ENCODE measurements around the gene KCNQ1OT1.

The KCNQ1OT1 gene

GRCh38 chr11:2686360-2687222 lies 13.2 kb downstream of the KCNQ1OT1 start:
- DNase-seq = no peak

DNA sequence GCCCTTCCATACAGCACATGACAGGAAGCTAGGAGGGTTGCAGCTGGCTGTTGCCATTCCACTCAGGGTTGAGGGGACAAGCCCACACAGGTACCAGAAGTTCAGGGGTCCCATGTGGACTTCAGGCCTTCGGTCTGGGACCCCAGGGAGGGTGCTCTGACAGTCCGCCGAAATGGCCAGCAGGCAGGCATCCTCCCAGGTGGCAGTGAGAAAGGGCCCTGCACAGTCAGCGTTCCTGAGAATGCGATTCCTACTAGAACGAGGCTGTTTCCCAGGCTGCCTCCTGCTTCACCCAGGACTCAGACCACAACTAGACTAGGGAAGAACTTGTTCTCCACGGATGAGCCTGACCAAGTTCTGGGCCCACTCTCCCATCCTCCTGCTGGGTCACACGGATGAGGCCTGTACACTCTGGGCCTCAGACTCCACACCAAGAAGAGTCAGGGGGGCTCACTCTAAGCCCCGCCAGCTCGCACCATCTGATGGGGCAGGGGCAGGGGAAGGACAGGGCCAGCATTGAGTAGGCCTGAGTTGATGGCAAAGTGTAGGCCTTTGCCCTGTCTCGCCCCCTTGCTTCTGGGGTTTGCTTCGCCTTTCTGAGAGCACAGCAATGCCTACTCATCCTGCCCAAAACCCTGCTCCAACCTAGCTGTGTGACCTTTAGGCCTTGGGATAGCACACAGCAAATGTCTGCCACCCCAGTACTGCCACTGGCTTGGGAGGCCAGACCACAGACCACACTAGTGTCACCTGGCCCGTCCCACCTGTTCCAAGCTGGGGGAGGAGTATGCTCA lies 14.0 kb downstream of the KCNQ1OT1 start:
- DNase-seq = no peak

GRCh38 chr11:2685051-2685450 lies 14.7 kb downstream of the KCNQ1OT1 start:
- no peak for DNase-seq

DNA sequence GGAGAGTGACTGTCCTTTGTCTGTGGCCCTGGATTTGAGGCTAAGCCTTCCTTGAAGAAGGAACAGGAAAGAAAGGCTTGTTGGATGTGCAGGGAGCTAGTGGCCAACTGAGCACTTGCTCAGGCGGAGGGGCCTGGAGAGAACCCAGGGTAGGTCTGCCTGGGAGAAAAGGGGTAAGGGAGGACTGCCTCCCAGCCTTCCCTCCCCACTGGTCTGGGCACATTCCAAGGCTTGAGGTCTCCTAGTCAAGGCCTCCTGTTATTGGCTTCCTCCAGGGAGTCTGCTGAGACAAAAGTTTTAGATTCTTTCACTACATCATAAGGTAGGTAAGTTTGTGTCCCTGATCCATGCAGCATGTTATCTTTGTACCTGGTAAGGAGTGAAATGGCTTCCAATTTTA lies 15.2 kb downstream of the KCNQ1OT1 start:
- no peak for DNase-seq

- no peak for DNase-seq
Measured at GRCh38 chr11:2683806-2684205, 16.0 kb downstream of the KCNQ1OT1 start.

GRCh38 chr11:2681408-2682145 lies 18.2 kb downstream of the KCNQ1OT1 start:
- DNase-seq = peak; percentile 8

DNA sequence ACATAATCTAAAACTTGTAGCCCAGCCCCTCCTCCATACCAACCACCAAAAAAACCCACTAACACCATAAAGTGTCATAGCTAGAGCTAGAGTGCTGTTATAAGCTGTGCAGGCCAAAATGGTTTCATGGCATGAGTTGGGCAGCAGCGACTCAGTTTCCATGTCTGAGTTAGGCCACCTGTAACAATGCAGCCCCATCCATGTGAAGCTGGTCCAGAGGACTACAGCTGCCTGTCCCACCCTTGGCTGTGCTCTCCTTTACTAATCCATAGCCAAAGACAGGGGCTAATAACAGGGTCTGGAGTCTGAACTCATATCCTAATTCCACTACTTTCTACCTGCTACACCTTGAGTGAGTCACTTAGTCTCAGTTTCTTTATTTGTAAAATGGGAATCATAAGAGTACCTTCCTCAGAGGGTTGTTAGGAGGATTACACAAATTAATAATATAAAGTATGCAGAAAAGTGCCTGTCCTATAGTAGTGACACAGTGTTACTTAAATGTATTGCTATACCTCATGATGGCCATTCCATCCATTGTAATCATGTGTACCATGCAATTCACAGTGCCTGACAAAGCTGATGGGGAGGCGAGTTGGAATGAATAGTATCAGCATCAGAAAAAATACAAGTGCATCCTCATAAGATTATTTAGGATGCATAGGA lies 20.6 kb downstream of the KCNQ1OT1 start:
- no peak for DNase-seq

GRCh38 chr11:2678396-2678795 lies 21.4 kb downstream of the KCNQ1OT1 start:
- DNase-seq = no peak

DNA sequence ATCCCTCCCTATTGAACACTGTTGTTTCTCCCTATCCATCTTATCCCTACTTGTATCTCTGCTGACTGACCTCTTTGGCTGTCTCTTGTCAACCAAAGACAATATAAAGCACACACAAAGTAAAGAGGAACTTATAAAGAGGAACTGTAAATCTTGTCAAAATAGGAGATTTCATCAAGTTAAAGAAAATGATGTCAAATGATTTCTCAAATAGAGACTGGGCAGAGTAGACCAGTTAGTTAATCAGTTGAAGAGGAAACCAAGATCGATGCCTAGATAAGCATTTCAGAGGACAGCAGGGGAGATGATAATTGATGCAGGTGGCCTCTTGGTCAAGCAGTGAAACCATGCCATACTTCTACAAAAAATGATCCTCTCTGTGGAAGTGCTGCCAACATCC lies 22.7 kb downstream of the KCNQ1OT1 start:
- no peak for DNase-seq

DNA sequence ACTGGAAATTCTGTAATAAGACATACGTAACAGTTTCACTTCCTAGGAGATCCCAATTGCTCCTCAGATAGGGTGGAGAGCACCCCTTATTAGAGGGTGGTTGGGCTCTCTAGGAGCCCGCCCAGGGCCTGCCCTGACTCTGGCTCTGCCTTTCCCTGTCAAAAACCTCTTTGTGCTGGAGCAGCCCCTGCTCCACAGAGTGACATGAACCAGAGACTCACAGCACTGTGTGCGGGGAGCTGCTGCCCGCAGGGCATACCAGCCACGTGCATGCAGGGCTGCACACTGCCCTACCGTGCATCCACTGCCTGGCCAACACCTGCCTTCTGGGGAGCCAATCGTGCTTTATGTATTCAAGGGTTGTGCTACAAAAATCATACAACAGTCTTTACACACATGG lies 24.3 kb downstream of the KCNQ1OT1 start:
- peak; percentile 31 for DNase-seq

- peak; percentile 77 for DNase-seq
Measured at GRCh38 chr11:2674658-2675131, 25.1 kb downstream of the KCNQ1OT1 start.

- DNase-seq = peak; percentile 43
Measured at GRCh38 chr11:2673871-2674471, 25.8 kb downstream of the KCNQ1OT1 start.

GRCh38 chr11:2673250-2673610 lies 26.6 kb downstream of the KCNQ1OT1 start:
- no peak for DNase-seq

DNA sequence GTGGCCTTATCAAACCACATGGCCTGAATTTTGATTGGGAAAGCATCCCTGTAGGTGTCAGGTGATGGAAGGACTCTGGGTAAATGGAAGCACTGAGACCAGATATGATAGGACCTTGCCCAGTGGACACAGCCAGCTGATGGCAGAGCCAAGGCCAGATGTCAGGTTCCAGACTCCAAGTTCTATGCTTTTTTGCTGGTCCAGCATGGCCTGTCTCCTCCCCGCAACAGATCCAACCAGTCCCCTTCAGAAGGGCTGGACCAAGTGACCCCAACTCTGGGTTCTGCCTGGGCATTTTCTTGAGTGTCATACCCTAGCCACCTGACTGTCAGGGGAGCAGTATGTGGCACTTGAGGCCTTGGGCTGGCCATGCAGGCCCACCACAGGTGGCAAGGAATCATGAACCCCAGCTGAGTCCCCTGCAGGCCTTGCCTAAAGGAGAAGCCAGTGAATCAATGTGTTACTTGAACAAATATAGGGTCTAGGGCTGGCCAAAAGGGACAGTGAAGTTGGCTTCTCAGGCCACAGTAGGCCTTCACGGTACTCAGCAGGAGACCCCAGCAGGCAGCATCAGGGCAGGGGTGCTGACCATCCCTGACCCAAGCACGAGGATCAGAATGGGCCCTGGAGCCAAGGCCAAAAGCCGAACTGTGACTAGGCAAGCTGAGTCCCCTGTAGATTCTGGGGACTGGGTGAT lies 27.1 kb downstream of the KCNQ1OT1 start:
- DNase-seq = no peak

DNA sequence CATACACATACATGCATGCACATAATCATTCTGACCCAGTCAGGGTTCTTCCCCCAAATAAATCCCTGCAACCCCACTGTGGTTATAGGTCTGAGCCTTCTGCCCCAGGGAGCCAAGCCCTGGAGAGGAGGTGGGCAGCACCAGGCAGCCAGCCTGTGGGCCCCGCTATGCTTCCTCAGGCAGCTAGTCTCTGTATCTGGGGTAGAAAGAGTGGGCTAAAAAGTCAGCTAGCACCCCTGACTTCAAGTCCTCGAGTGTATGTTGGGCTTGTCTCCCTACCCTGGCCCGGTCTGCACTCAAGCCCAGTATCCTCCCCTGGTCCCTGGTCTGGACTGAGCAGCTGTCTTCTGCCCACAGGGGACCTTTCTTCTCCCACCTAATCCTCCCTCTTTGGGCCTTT lies 28.0 kb downstream of the KCNQ1OT1 start:
- DNase-seq = no peak

GRCh38 chr11:2670541-2671100 lies 29.2 kb downstream of the KCNQ1OT1 start:
- no peak for DNase-seq

DNA sequence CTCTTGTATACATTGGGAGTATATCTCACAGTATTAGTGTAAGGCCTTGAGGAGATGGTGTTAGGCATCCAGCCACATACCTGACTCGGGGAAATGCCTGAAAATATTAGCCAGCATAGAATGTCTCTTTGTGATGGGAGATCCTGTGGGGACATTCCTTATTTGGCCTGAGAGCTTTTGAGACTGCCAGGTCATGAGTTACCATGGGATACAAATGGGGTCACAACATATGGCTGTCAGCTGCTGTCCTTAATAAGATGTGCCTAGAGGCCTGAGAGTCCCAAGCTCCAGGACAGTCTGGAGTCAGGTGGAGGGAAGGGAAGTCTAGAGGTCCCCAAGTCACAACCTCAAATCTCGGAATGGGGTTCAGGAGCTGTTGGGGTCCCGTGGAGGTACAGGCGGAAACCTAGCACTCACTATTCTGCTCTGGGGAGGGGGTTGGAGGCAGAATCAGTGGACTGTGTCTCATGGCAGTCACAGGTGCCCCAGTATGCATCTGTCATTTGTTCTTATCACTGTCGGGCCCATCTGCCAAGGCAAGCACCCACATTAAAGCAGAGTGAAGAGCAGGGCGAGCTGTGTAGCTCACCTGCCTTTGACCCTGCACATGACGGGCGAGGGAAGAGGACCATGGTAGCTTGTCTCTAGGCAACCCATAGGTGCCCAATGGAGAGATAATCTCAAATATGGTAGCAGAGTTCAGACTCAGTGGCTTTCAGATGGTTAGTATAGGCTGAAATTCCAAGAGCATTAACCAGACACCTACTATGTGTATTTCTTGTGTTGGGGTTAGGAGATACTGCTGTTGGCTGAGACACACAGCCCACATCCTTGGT lies 29.9 kb downstream of the KCNQ1OT1 start:
- DNase-seq = no peak

DNA sequence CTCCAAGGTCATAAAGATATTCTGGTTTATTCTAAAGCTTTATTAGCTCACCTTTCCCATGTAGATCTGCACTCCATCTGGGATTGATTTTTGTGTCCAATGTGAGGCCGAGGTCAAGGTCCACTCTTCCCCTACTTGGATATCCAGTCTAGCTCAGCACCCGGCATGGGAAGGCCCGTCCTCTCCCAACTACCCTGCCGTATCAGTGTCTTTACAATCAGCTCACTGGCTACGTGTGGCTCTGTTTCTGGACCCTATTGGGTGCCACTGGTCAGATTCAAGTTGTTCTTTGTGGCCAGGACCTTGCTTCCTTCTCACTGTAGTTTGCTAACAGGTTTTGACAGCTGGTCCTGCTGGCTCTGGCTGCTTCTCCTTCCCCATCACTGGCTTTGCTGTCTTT lies 30.9 kb downstream of the KCNQ1OT1 start:
- no peak for DNase-seq

GRCh38 chr11:2667940-2668339 lies 31.9 kb downstream of the KCNQ1OT1 start:
- no peak for DNase-seq

DNA sequence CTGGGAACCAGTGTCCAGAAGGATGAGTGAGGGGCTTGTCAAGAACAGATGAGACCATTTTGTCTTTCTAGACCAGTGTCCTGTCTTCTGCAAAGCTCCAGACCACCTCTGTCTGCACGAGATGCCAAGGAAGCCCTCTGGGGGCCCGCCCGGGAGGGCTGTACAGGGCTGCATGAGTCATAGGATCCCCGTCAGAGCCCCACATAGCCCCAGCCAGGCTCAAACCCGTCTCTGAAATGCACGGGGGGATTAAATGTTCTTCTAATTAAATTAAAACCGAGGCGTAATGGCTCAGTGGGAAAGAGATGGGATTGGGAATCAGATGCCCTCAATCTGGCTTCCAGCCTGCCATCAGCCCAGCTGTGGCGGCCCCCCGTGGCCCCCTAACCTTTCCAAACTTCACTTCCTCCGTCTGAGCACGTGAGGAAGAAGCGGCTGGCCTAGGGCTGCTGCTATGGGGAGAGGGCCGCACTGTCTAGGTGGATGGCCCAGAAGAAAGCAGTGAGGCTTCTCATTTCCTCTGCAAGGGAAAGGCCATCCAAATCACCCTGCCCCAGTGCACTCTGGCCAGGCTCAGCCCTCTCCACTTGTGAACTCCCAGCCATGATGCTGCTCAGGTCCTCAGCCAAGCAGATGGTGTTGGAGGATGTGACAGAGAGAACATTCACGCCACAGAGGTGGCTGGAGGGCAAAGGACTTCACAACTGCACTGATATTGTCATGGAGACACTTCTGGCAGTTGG lies 32.8 kb downstream of the KCNQ1OT1 start:
- DNase-seq = peak; percentile 32
